Measurements from ENCODE around the gene ACSM2B.
"Not testable (repeated sequence)": the region's sequence is repeated elsewhere in the genome, so short reads cannot be mapped to it uniquely, and the experiment has no call there.

The ACSM2B gene

GRCh38 chr16:20576145-20576544 lies at the start of gene ACSM2B:
TSS of gene ACSM2B (minus strand) at chr16:20576367. CDS start at chr16:20564845, 11,522 bp downstream.
- WGBS (ENCODE audit: insufficient coverage, insufficient read length): no CpG with 5 or more reads among the region's 2 CpGs
- not testable (repeated sequence) for H3K27me3 ChIP-seq (ENCODE audit: control insufficient read depth, insufficient read depth, low read length)

GRCh38 chr16:20624882-20625807 lies 49.0 kb upstream of the ACSM2B start:
- Histone ChIP-seq H3K4me1 (ENCODE audit: control insufficient read depth, insufficient read depth, low read length) (no peaks in the 10 kb centered on the region), H3K27ac (ENCODE audit: low read length) (no peak overlapping the region), H3K9me3 (ENCODE audit: control insufficient read depth, insufficient read depth, low read length) (no peaks in the 10 kb centered on the region), H3K27me3 (ENCODE audit: control insufficient read depth, insufficient read depth, low read length) (no peaks in the 10 kb centered on the region), H3K4me3 (ENCODE audit: low read length) (no peak overlapping the region), H3K36me3 (ENCODE audit: control insufficient read depth, insufficient read depth, low read length) (no peaks in the 10 kb centered on the region)
- no peak for DNase-seq (ENCODE audit: low read depth, low spot score)
- no CpG with 5 or more reads among the region's 18 CpGs for WGBS (ENCODE audit: insufficient coverage, insufficient read length)

More at GRCh38 chr16:20576145-20576544, at the start of gene ACSM2B:
- not testable (repeated sequence) for H3K4me3 ChIP-seq (ENCODE audit: low read length); DNase-seq (ENCODE audit: low read depth, low spot score); H3K9me3 ChIP-seq (ENCODE audit: control insufficient read depth, insufficient read depth, low read length); H3K27ac ChIP-seq (ENCODE audit: low read length); H3K36me3 ChIP-seq (ENCODE audit: control insufficient read depth, insufficient read depth, low read length); H3K4me1 ChIP-seq (ENCODE audit: control insufficient read depth, insufficient read depth, low read length)

- 100% methylated on average over 1 of the region's 1 CpG for WGBS (ENCODE audit: insufficient coverage, insufficient read length)
- Histone ChIP-seq H3K9me3 (ENCODE audit: control insufficient read depth, insufficient read depth, low read length) (no peaks in the 10 kb centered on the region), H3K27me3 (ENCODE audit: control insufficient read depth, insufficient read depth, low read length) (no peaks in the 10 kb centered on the region), H3K27ac (ENCODE audit: low read length) (no peak overlapping the region), H3K4me3 (ENCODE audit: low read length) (no peak overlapping the region), H3K36me3 (ENCODE audit: control insufficient read depth, insufficient read depth, low read length) (no peaks in the 10 kb centered on the region), H3K4me1 (ENCODE audit: control insufficient read depth, insufficient read depth, low read length) (no peaks in the 10 kb centered on the region)
- DNase-seq (ENCODE audit: low read depth, low spot score): no peak
Measured at GRCh38 chr16:20624205-20624604, 48.0 kb upstream of the ACSM2B start.

DNA sequence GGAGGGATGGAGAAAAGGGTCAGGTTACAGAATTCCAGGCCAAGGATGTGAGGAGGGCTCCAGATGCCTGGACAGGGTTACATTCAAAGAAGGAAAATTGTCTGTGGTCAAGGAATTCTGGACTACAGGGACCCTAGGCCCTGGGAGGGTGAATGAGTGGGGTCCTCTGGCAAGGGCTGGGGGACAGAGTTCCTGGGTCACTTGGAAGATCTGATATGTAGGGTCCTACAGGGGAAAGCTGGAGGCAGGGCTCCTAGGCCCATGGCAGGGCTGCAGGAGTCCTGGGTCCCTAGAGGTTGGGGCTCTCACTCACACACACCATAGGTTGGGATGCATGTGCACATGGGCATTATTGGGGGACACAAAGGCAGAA lies 46.3 kb upstream of the ACSM2B start:
- H3K27me3 ChIP-seq (ENCODE audit: control insufficient read depth, insufficient read depth, low read length): no peaks in the 10 kb centered on the region
- DNase-seq (ENCODE audit: low read depth, low spot score): no peak
- no peaks in the 10 kb centered on the region for H3K36me3 ChIP-seq (ENCODE audit: control insufficient read depth, insufficient read depth, low read length)
- H3K4me3 ChIP-seq (ENCODE audit: low read length): no peak overlapping the region
- no peaks in the 10 kb centered on the region for H3K4me1 ChIP-seq (ENCODE audit: control insufficient read depth, insufficient read depth, low read length)
- no peak overlapping the region for H3K27ac ChIP-seq (ENCODE audit: low read length)
- no peaks in the 10 kb centered on the region for H3K9me3 ChIP-seq (ENCODE audit: control insufficient read depth, insufficient read depth, low read length)

GRCh38 chr16:20621406-20621805 lies 45.2 kb upstream of the ACSM2B start:
- H3K36me3 ChIP-seq (ENCODE audit: control insufficient read depth, insufficient read depth, low read length): no peaks in the 10 kb centered on the region
- H3K27me3 ChIP-seq (ENCODE audit: control insufficient read depth, insufficient read depth, low read length): no peaks in the 10 kb centered on the region
- no CpG with 5 or more reads among the region's 6 CpGs for WGBS (ENCODE audit: insufficient coverage, insufficient read length)
- DNase-seq (ENCODE audit: low read depth, low spot score): no peak
- no peaks in the 10 kb centered on the region for H3K4me1 ChIP-seq (ENCODE audit: control insufficient read depth, insufficient read depth, low read length)
- no peaks in the 10 kb centered on the region for H3K9me3 ChIP-seq (ENCODE audit: control insufficient read depth, insufficient read depth, low read length)
- no peak overlapping the region for H3K27ac ChIP-seq (ENCODE audit: low read length)
- H3K4me3 ChIP-seq (ENCODE audit: low read length): no peak overlapping the region

- Histone ChIP-seq H3K4me1 (ENCODE audit: control insufficient read depth, insufficient read depth, low read length) (no peaks in the 10 kb centered on the region), H3K36me3 (ENCODE audit: control insufficient read depth, insufficient read depth, low read length) (no peaks in the 10 kb centered on the region), H3K9me3 (ENCODE audit: control insufficient read depth, insufficient read depth, low read length) (no peaks in the 10 kb centered on the region), H3K4me3 (ENCODE audit: low read length) (no peak overlapping the region), H3K27ac (ENCODE audit: low read length) (no peak overlapping the region), H3K27me3 (ENCODE audit: control insufficient read depth, insufficient read depth, low read length) (no peaks in the 10 kb centered on the region)
- no peak for DNase-seq (ENCODE audit: low read depth, low spot score)
- WGBS (ENCODE audit: insufficient coverage, insufficient read length): no CpG with 5 or more reads among the region's 3 CpGs
Measured at GRCh38 chr16:20620770-20621169, 44.6 kb upstream of the ACSM2B start.

DNA sequence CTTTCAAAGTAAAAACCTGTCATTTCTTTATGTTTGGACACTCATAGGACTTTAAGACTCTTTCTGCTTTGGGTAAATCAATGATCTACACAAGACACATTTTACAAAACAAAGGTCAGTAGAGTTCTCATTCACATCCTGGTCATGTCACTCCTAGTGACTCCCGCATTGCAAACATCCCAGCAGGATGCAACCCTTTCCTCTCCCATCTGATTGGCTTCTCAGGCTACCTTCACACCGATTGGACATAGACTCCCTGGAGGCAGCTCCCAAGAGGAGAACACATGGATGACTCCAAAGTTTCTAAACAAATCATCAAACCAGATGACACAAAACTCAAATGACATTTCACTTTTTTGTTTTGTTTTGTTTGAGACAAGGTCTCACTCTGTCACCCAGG lies 43.8 kb upstream of the ACSM2B start:
- DNase-seq (ENCODE audit: low read depth, low spot score): no peak
- Histone ChIP-seq H3K4me3 (ENCODE audit: low read length) (no peak overlapping the region), H3K4me1 (ENCODE audit: control insufficient read depth, insufficient read depth, low read length) (no peaks in the 10 kb centered on the region), H3K9me3 (ENCODE audit: control insufficient read depth, insufficient read depth, low read length) (no peaks in the 10 kb centered on the region), H3K27ac (ENCODE audit: low read length) (no peak overlapping the region), H3K27me3 (ENCODE audit: control insufficient read depth, insufficient read depth, low read length) (no peaks in the 10 kb centered on the region), H3K36me3 (ENCODE audit: control insufficient read depth, insufficient read depth, low read length) (no peaks in the 10 kb centered on the region)
- no CpG with 5 or more reads among the region's 2 CpGs for WGBS (ENCODE audit: insufficient coverage, insufficient read length)

- Histone ChIP-seq H3K4me1 (ENCODE audit: control insufficient read depth, insufficient read depth, low read length) (no peaks in the 10 kb centered on the region), H3K36me3 (ENCODE audit: control insufficient read depth, insufficient read depth, low read length) (no peaks in the 10 kb centered on the region), H3K27ac (ENCODE audit: low read length) (no peak overlapping the region), H3K4me3 (ENCODE audit: low read length) (no peak overlapping the region), H3K9me3 (ENCODE audit: control insufficient read depth, insufficient read depth, low read length) (no peaks in the 10 kb centered on the region), H3K27me3 (ENCODE audit: control insufficient read depth, insufficient read depth, low read length) (no peaks in the 10 kb centered on the region)
- DNase-seq (ENCODE audit: low read depth, low spot score): no peak
- no CpG with 5 or more reads among the region's 1 CpG for WGBS (ENCODE audit: insufficient coverage, insufficient read length)
Measured at GRCh38 chr16:20617271-20617670, 41.1 kb upstream of the ACSM2B start.

DNA sequence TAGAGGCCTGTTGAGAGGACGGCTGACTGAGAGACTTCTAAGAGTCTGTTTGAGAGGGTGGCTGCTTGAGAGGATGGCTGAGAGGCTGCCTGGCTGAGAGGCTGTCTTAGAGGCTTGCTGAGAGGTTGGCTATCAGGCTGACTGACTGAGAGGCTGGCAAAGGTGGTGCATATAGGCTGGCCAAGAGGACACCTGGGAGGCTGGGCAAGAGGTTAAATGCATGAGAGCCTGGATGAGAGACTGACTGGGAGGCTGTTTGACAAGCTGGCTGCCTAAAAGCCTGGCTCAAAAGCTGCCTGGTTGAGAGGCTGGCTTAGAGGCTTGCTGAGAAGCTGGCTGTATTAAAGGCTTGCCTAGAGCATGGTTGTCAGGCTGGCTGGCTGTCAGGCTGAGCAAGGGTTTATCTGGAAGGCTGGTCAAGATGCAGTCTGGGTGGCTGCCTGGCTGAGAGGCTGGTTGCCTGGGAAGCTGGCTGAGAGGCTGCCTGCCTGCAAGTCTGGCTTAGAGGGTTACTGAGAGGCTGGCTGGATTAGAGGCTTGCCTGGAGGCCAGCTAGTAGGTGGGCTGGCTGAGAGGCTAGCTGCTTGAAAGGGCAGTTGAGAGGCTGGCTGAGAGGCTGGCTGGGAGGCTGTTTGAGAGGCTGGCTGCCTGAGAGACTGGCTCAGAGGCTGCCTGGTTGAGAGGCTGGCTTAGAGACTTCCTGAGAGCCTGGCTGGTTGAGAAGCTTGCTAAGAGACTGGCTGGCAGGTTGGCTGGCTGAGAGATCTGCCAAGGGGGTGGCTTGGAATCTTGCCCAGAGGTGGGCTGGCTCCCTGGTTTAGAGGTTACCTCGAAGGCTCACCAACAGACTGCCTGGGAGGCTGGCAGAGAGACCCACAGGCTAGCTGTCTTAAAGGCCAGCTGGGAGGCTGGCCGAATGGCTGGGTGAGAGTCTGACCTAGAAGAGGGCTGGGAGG lies 38.3 kb upstream of the ACSM2B start:
- DNase-seq (ENCODE audit: low read depth, low spot score): no peak
- no CpG with 5 or more reads among the region's 3 CpGs for WGBS (ENCODE audit: insufficient coverage, insufficient read length)

GRCh38 chr16:20613481-20614185 lies 37.5 kb upstream of the ACSM2B start:
- H3K4me1 ChIP-seq (ENCODE audit: control insufficient read depth, insufficient read depth, low read length): no peaks in the 10 kb centered on the region
- H3K36me3 ChIP-seq (ENCODE audit: control insufficient read depth, insufficient read depth, low read length): no peaks in the 10 kb centered on the region
- H3K4me3 ChIP-seq (ENCODE audit: low read length): no peak overlapping the region
- H3K27me3 ChIP-seq (ENCODE audit: control insufficient read depth, insufficient read depth, low read length): no peaks in the 10 kb centered on the region
- no peak for DNase-seq (ENCODE audit: low read depth, low spot score)
- H3K27ac ChIP-seq (ENCODE audit: low read length): no peak overlapping the region
- WGBS (ENCODE audit: insufficient coverage, insufficient read length): no CpG with 5 or more reads among the region's 7 CpGs
- no peaks in the 10 kb centered on the region for H3K9me3 ChIP-seq (ENCODE audit: control insufficient read depth, insufficient read depth, low read length)

More for the DNA sequence above, 38.3 kb upstream of the ACSM2B start:
- H3K27ac ChIP-seq (ENCODE audit: low read length): no peak overlapping the region
- no peaks in the 10 kb centered on the region for H3K27me3 ChIP-seq (ENCODE audit: control insufficient read depth, insufficient read depth, low read length)
- no peaks in the 10 kb centered on the region for H3K9me3 ChIP-seq (ENCODE audit: control insufficient read depth, insufficient read depth, low read length)
- H3K4me1 ChIP-seq (ENCODE audit: control insufficient read depth, insufficient read depth, low read length): no peaks in the 10 kb centered on the region
- no peak overlapping the region for H3K4me3 ChIP-seq (ENCODE audit: low read length)
- no peaks in the 10 kb centered on the region for H3K36me3 ChIP-seq (ENCODE audit: control insufficient read depth, insufficient read depth, low read length)
